ENCODE measurements around the gene GRK4. TPM values are rescaled to one million over a fixed set of nuclear protein-coding genes. Genes with fewer than 3 reads are reported as not detected.

Gene GRK4
- polyA plus RNA-seq, 1 of the 3 experiments (the other 2 are of a cell fraction), result 2.7 TPM

DNA sequence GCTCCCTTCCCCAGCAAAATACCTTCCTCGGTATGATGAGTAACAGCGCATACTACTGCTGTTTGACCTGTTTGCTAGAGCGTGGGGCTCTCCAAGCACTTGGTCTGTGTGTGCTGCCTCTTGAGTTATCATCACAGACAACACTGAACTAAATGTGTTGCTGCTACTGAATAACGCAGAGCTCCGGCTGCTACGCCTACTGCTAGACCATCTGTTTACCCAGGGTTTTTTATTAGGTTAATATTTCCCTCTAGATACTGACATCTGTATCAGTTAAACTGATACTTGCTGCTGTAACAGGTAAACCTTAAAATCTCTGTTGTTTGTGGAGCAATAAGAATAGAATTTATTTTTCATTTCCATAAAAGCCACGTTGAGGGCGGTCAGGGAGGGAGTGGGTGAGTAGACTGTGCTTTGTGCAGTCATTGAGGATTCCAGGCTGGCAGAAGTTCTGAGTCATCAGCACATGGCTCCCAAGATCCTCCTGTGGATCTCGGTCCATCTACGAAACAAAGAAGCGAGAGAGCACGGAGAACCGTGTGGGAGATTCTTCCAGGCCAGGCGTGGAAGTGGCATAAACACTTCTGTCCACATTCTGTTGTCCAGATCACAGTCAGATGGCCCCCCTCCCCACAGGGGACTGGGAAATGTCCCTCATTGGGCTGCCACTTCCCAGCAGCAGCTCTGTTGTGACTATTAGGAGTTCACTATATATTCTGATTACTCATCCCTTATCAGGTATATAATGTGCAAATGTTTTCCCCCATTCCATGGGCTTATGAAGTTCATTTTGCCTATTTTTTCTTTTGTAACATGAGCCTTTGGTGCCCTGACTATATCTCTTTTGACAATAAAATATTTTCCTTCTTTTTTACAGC, 14.1 kb downstream of the GRK4 start:
- no peaks in the 10 kb centered on the region for H4K20me1 ChIP-seq (ENCODE audit: insufficient read depth)
- no peaks in the 10 kb centered on the region for H3K27me3 ChIP-seq (ENCODE audit: insufficient read depth)
- no peak overlapping the region for H3K4me2 ChIP-seq
- H3K9me3 ChIP-seq, result no peaks in the 10 kb centered on the region
- ChIA-PET POLR2A (no interaction called here), CTCF (interaction anchor here (0.6 to 4.5 kb wide), 36 partner anchors 8 to 255 kb away, joined by 3 to 73 read pairs (median 4); partner anchors contain the start of genes GRK4 and NOP14)
- no peak overlapping the region for H3K4me3 ChIP-seq (ENCODE audit: low read depth in 2 of 2, low read length in 1 of 2)
- no peaks in the 10 kb centered on the region for H3K36me3 ChIP-seq (replicated peaks in 1 of 2; ENCODE audit: control insufficient read depth in 1 of 2, insufficient read depth in 2 of 2, low read length in 1 of 2)
- no peaks in the 10 kb centered on the region for H3K4me1 ChIP-seq (ENCODE audit: control insufficient read depth in 1 of 2, insufficient read depth in 2 of 2, low read depth in 1 of 2, low read length in 1 of 2)
- no peaks in the 10 kb centered on the region for H3K79me2 ChIP-seq (ENCODE audit: insufficient read depth)
- H3K9me2 ChIP-seq, result no peaks in the 10 kb centered on the region
- no peak overlapping the region for H2AFZ ChIP-seq (ENCODE audit: low read depth)
- 85% methylated on average over 14 of the region's 14 CpGs for WGBS (ENCODE audit: low lambda C conversion rate)
- H3K27ac ChIP-seq (ENCODE audit: low read depth in 2 of 2, low read length in 1 of 2), result no peak overlapping the region
- TF ChIP-seq, protein P1, sequence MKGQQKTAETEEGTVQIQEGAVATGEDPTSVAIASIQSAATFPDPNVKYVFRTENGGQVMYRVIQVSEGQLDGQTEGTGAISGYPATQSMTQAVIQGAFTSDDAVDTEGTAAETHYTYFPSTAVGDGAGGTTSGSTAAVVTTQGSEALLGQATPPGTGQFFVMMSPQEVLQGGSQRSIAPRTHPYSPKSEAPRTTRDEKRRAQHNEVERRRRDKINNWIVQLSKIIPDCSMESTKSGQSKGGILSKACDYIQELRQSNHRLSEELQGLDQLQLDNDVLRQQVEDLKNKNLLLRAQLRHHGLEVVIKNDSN (IDR thresholded peaks at IDR 0.05; ENCODE audit: borderline replicate concordance, low read depth), result no peak
- no peak for TF ChIP-seq SIN3A (IDR thresholded peaks at IDR 0.05; ENCODE audit: borderline replicate concordance, low read depth, low read length)
- peak; percentile 14; the same call in 1 of the 2 replicates for TF ChIP-seq FOSL2 (IDR thresholded peaks at IDR 0.05; ENCODE audit: borderline replicate concordance, low read depth)
- TF ChIP-seq GABPA (IDR thresholded peaks at IDR 0.05; ENCODE audit: low read depth), result no peak
- TF ChIP-seq, protein P2, sequence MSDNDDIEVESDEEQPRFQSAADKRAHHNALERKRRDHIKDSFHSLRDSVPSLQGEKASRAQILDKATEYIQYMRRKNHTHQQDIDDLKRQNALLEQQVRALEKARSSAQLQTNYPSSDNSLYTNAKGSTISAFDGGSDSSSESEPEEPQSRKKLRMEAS (IDR thresholded peaks at IDR 0.05; ENCODE audit: low read depth), result peak; percentile 52; the same call in 1 of the 2 replicates
- TF ChIP-seq JUND (IDR thresholded peaks at IDR 0.05), result peak; percentile 6; the same call in 1 of the 2 replicates
- no peak overlapping the region for H3K9ac ChIP-seq
- no peak for DNase-seq
- H3F3A ChIP-seq (replicated peaks; ENCODE audit: insufficient read depth), result no peaks in the 10 kb centered on the region

DNA sequence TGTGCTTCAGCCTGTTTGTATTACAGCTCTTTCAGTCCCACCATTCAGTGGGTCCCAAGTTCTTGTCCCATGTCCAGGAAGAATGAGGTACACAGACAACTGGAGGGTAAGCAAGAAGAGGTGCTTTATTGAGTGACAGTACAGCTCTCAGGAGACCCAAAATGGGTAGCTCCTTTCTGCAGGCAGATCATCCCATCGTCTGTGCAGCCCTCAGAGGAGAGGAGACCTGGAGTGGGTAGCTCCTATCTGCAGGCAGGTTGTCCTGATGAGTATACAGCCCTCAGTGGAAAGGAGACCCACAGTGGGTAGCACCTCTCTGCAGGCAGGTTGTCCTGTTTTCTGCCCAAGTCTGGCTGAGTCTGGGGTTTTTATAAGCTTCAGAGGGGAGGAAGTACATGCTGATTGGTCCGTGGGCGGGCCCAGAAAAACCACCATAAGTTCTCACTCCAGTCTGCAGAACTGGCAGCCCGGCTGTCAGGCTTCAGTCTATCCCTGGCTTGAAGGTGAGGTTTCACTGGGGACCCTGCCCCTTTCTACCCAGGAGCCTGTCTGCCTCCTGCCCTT, 18.0 kb downstream of the GRK4 start:
- Histone ChIP-seq H3K4me2 (no peak overlapping the region), H3K27me3 (ENCODE audit: insufficient read depth) (no peaks in the 10 kb centered on the region), H3K4me3 (ENCODE audit: low read depth in 2 of 2, low read length in 1 of 2) (no peak overlapping the region), H4K20me1 (ENCODE audit: insufficient read depth) (no peaks in the 10 kb centered on the region), H3K27ac (ENCODE audit: low read depth in 2 of 2, low read length in 1 of 2) (no peak overlapping the region), H3K9me3 (no peaks in the 10 kb centered on the region), H3K36me3 (replicated peaks in 1 of 2; ENCODE audit: control insufficient read depth in 1 of 2, insufficient read depth in 2 of 2, low read length in 1 of 2) (no peaks in the 10 kb centered on the region), H3K4me1 (ENCODE audit: control insufficient read depth in 1 of 2, insufficient read depth in 2 of 2, low read depth in 1 of 2, low read length in 1 of 2) (no peaks in the 10 kb centered on the region), H3F3A (replicated peaks; ENCODE audit: insufficient read depth) (no peaks in the 10 kb centered on the region), H3K9me2 (no peaks in the 10 kb centered on the region), H2AFZ (ENCODE audit: low read depth) (no peak overlapping the region), H3K9ac (no peak overlapping the region), H3K79me2 (ENCODE audit: insufficient read depth) (no peaks in the 10 kb centered on the region)
- ChIA-PET CTCF (interaction anchor here (1.2 to 1.3 kb wide), 2 partner anchors 36 to 66 kb away, joined by 3 read pairs; no protein-coding TSS in a partner anchor), POLR2A (no interaction called here)
- no peak for DNase-seq
- WGBS (ENCODE audit: low lambda C conversion rate), result 0% methylated on average over 1 of the region's 4 CpGs
- TF ChIP-seq YY1 (IDR thresholded peaks at IDR 0.05; ENCODE audit: low read depth), result no peak
- no peak for TF ChIP-seq TCF12 (IDR thresholded peaks at IDR 0.05)
- no peak for TF ChIP-seq JUND (IDR thresholded peaks at IDR 0.05)
- TF ChIP-seq, protein P3, sequence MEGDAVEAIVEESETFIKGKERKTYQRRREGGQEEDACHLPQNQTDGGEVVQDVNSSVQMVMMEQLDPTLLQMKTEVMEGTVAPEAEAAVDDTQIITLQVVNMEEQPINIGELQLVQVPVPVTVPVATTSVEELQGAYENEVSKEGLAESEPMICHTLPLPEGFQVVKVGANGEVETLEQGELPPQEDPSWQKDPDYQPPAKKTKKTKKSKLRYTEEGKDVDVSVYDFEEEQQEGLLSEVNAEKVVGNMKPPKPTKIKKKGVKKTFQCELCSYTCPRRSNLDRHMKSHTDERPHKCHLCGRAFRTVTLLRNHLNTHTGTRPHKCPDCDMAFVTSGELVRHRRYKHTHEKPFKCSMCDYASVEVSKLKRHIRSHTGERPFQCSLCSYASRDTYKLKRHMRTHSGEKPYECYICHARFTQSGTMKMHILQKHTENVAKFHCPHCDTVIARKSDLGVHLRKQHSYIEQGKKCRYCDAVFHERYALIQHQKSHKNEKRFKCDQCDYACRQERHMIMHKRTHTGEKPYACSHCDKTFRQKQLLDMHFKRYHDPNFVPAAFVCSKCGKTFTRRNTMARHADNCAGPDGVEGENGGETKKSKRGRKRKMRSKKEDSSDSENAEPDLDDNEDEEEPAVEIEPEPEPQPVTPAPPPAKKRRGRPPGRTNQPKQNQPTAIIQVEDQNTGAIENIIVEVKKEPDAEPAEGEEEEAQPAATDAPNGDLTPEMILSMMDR (IDR thresholded peaks at IDR 0.05), result no peak
- no peak for TF ChIP-seq POLR2AphosphoS5 (IDR thresholded peaks at IDR 0.05; ENCODE audit: low read depth, low read length)
- TF ChIP-seq, protein P4, sequence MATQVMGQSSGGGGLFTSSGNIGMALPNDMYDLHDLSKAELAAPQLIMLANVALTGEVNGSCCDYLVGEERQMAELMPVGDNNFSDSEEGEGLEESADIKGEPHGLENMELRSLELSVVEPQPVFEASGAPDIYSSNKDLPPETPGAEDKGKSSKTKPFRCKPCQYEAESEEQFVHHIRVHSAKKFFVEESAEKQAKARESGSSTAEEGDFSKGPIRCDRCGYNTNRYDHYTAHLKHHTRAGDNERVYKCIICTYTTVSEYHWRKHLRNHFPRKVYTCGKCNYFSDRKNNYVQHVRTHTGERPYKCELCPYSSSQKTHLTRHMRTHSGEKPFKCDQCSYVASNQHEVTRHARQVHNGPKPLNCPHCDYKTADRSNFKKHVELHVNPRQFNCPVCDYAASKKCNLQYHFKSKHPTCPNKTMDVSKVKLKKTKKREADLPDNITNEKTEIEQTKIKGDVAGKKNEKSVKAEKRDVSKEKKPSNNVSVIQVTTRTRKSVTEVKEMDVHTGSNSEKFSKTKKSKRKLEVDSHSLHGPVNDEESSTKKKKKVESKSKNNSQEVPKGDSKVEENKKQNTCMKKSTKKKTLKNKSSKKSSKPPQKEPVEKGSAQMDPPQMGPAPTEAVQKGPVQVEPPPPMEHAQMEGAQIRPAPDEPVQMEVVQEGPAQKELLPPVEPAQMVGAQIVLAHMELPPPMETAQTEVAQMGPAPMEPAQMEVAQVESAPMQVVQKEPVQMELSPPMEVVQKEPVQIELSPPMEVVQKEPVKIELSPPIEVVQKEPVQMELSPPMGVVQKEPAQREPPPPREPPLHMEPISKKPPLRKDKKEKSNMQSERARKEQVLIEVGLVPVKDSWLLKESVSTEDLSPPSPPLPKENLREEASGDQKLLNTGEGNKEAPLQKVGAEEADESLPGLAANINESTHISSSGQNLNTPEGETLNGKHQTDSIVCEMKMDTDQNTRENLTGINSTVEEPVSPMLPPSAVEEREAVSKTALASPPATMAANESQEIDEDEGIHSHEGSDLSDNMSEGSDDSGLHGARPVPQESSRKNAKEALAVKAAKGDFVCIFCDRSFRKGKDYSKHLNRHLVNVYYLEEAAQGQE (IDR thresholded peaks at IDR 0.05; ENCODE audit: low read depth, low read length), result no peak
- TF ChIP-seq, protein P5, sequence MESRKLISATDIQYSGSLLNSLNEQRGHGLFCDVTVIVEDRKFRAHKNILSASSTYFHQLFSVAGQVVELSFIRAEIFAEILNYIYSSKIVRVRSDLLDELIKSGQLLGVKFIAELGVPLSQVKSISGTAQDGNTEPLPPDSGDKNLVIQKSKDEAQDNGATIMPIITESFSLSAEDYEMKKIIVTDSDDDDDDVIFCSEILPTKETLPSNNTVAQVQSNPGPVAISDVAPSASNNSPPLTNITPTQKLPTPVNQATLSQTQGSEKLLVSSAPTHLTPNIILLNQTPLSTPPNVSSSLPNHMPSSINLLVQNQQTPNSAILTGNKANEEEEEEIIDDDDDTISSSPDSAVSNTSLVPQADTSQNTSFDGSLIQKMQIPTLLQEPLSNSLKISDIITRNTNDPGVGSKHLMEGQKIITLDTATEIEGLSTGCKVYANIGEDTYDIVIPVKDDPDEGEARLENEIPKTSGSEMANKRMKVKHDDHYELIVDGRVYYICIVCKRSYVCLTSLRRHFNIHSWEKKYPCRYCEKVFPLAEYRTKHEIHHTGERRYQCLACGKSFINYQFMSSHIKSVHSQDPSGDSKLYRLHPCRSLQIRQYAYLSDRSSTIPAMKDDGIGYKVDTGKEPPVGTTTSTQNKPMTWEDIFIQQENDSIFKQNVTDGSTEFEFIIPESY (IDR thresholded peaks at IDR 0.05; ENCODE audit: borderline replicate concordance, low read depth), result no peak
- no peak for TF ChIP-seq CHD2 (IDR thresholded peaks at IDR 0.05; ENCODE audit: low read length, partially characterized antibody)
- TF ChIP-seq FOSL2 (IDR thresholded peaks at IDR 0.05; ENCODE audit: borderline replicate concordance, low read depth), result no peak
- no peak for TF ChIP-seq SIN3A (IDR thresholded peaks at IDR 0.05; ENCODE audit: borderline replicate concordance, low read depth, low read length)
- TF ChIP-seq SMC3 (IDR thresholded peaks at IDR 0.05; ENCODE audit: low read depth, low read length), result no peak
- TF ChIP-seq, protein P1 (IDR thresholded peaks at IDR 0.05; ENCODE audit: borderline replicate concordance, low read depth), result no peak
- TF ChIP-seq NRF1 (IDR thresholded peaks at IDR 0.05; ENCODE audit: low read depth, low read length), result no peak
